Mucosa of descending colon (tissue), 3 donors: ENCODE data around the gene BDH1. TPM values are rescaled to one million over a fixed set of nuclear protein-coding genes. Genes with fewer than 3 reads are reported as not detected.
"Not testable (repeated sequence)": the region's sequence is repeated elsewhere in the genome, so short reads cannot be mapped to it uniquely, and the experiment has no call there.

Experiments used
- ATAC-seq: fragments of 200-7000 bp; cut with Tn5 transposase; one replicate; pipeline ENCODE4 v1.9.1; 2020; ENCODE audit warnings: mild to moderate bottlenecking, moderate library complexity
- DNase-seq, 3 donors: peaks; one replicate each; pipeline ENCODE4 v3.0.0-alpha.2; 2020
- H3K36me3 ChIP-seq: fragments of 200-600 bp; one replicate; pipeline ENCODE4 v1.8.0; 2021; ENCODE audit warnings: low read depth, mild to moderate bottlenecking
- H3K4me1 ChIP-seq: fragments of 200-600 bp; one replicate; pipeline ENCODE4 v1.8.0; 2021; ENCODE audit warnings: low read depth, mild to moderate bottlenecking
- H3K4me3 ChIP-seq: fragments of 200-600 bp; one replicate; pipeline ENCODE4 v1.8.0; 2021; ENCODE audit warnings: mild to moderate bottlenecking
- H3K9me3 ChIP-seq: fragments of 200-600 bp; one replicate; pipeline ENCODE4 v1.8.0; 2021; ENCODE audit warnings: mild to moderate bottlenecking
- CTCF ChIP-seq: fragments of 200-600 bp; IDR thresholded peaks from one replicate; pipeline ENCODE4 v1.8.0; 2022; ENCODE audit warnings: antibody characterized with exemption, mild to moderate bottlenecking
- intact Hi-C, 2 donors: fragments of 100-400 bp; cut with DNase I in 1 of 2; cut with micrococcal nuclease in 1 of 2; formaldehyde crosslinking; loops; one replicate each; pipeline versions ENCODE4 v1.11.0 to v1.11.1; 2022; cut with DNase I, micrococcal nuclease
- total RNA-seq, 3 donors: library from RNA; stranded (reverse); fragmentation: NEBNext Ultra II Directional in 2 of 3; extraction: Animal tissue kit (Norgen Biotek cat#: 25700) in 2 of 3; gene quantifications; one replicate each; pipeline versions ENCODE4 v1.2.1 to v1.2.4, GENCODE V29; 2021 to 2023
- donor health status: DM: no; HTN: no; CAD: no; lungs with moderate emphysema.
- donor health status: DM: no; HTN: no; CAD: no.
- donor health status: DM: no; HTN: yes; CAD: no.

Gene BDH1
- total RNA-seq, 3 donors from 2014 or later = 79.3 to 246 (median 160) TPM

- no peak for TF ChIP-seq CTCF
- intact Hi-C loops = no loop called here
- DNase-seq = peak; percentile 90 to 95 (median 92)
- Histone ChIP-seq H3K36me3 (no peaks in the 10 kb centered on the region), H3K4me3 (no peak overlapping the region), H3K4me1 (peaks cover 26% of the 10 kb centered on the region), H3K9me3 (no peaks in the 10 kb centered on the region)
- ATAC-seq = peak; percentile 69
Measured at GRCh38 chr3:197522183-197522715, 33.5 kb downstream of the BDH1 start.

GRCh38 chr3:197521277-197522182 is 34.2 kb downstream of the BDH1 start:
- Histone ChIP-seq H3K4me1 (peaks cover 26% of the 10 kb centered on the region), H3K4me3 (no peak overlapping the region), H3K9me3 (no peaks in the 10 kb centered on the region), H3K36me3 (no peaks in the 10 kb centered on the region)
- no peak for TF ChIP-seq CTCF
- intact Hi-C loops = no loop called here
- no peak for ATAC-seq
- peak in 1 of 3 donors; percentile 49 for DNase-seq

- H3K9me3 ChIP-seq = no peaks in the 10 kb centered on the region
- peaks cover 26% of the 10 kb centered on the region for H3K4me1 ChIP-seq
- no peak overlapping the region for H3K4me3 ChIP-seq
- no peak for TF ChIP-seq CTCF
- ATAC-seq = peak; percentile 88
- intact Hi-C loops = no loop called here
- DNase-seq = peak; percentile 84 to 89 (median 85)
- H3K36me3 ChIP-seq = no peaks in the 10 kb centered on the region
Measured at GRCh38 chr3:197520311-197521276, 35.2 kb downstream of the BDH1 start.

- no peaks in the 10 kb centered on the region for H3K9me3 ChIP-seq
- H3K4me3 ChIP-seq = no peak overlapping the region
- ATAC-seq (no peak), DNase-seq (peak in 1 of 3 donors; percentile 52)
- no peak for TF ChIP-seq CTCF
- H3K36me3 ChIP-seq = no peaks in the 10 kb centered on the region
- intact Hi-C loops = no loop called here
- peaks cover 26% of the 10 kb centered on the region for H3K4me1 ChIP-seq
Measured at GRCh38 chr3:197519801-197520211, 36.0 kb downstream of the BDH1 start.

- Histone ChIP-seq H3K36me3 (no peaks in the 10 kb centered on the region), H3K4me3 (no peak overlapping the region), H3K4me1 (peaks cover 26% of the 10 kb centered on the region), H3K9me3 (no peaks in the 10 kb centered on the region)
- intact Hi-C loops = no loop called here
- ATAC-seq = no peak
- TF ChIP-seq CTCF = no peak
- DNase-seq = peak in 1 of 3 donors; percentile 32
Measured at GRCh38 chr3:197518881-197519421, 36.8 kb downstream of the BDH1 start.

GRCh38 chr3:197517922-197518683 is 37.7 kb downstream of the BDH1 start:
- intact Hi-C loops, H3K9me3 ChIP-seq, DNase-seq, H3K4me3 ChIP-seq, H3K36me3 ChIP-seq, ATAC-seq: not testable (repeated sequence)
- peaks cover 26% of the 10 kb centered on the region for H3K4me1 ChIP-seq

GRCh38 chr3:197516890-197517606 is 38.7 kb downstream of the BDH1 start:
- peaks cover 22% of the 10 kb centered on the region for H3K4me1 ChIP-seq
- intact Hi-C loops, H3K36me3 ChIP-seq: not testable (repeated sequence)

More at GRCh38 chr3:197516890-197517606, 38.7 kb downstream of the BDH1 start:
- not testable (repeated sequence) for H3K4me3 ChIP-seq, DNase-seq, ATAC-seq, H3K9me3 ChIP-seq
